HUES6 (cell line): ENCODE data around the gene DDA1.
A peak's percentile ranks its signal among the peaks of the same experiment; 100 is the strongest.

Experiments used
- H3K27ac ChIP-seq: 2 replicates; pipeline ENCODE4 v1.7.0; 2013; ENCODE audit warnings: low read depth, mild to moderate bottlenecking, low read length, inconsistent platforms
- H3K27me3 ChIP-seq: 2 replicates; pipeline ENCODE4 v1.6.1; 2013; ENCODE audit warnings: low read length; ENCODE audit not compliant: control insufficient read depth, insufficient read depth
- H3K36me3 ChIP-seq: 2 replicates; pipeline ENCODE4 v1.6.1; 2013; ENCODE audit warnings: low read length; ENCODE audit not compliant: control insufficient read depth, insufficient read depth
- H3K4me1 ChIP-seq: 2 replicates; pipeline ENCODE4 v1.6.1; 2013; ENCODE audit warnings: low read length; ENCODE audit not compliant: control insufficient read depth, insufficient read depth
- H3K4me3 ChIP-seq: 2 replicates; pipeline ENCODE4 v1.5.1; 2013; ENCODE audit warnings: low read depth, low read length
- H3K9ac ChIP-seq: one replicate; pipeline ENCODE4 v1.6.1; 2013; ENCODE audit warnings: mild to moderate bottlenecking, low read length
- H3K9me3 ChIP-seq: 2 replicates; pipeline ENCODE4 v1.6.1; 2013; ENCODE audit warnings: low read depth, low read length; ENCODE audit not compliant: control insufficient read depth, insufficient read depth

DDA1 gene

GRCh38 chr19:17333611-17334413 lies 24.4 kb downstream of the DDA1 start:
- Histone ChIP-seq H3K4me1 (peaks cover 17% of the 10 kb centered on the region), H3K27ac (no peak overlapping the region)

GRCh38 chr19:17334414-17335409 lies 25.3 kb downstream of the DDA1 start, which contains the start of gene ANO8:
Gene ANO8 (minus strand): TSS chr19:17334855. CDS start chr19:17334670, 185 bp downstream.
- no peaks in the 10 kb centered on the region for H3K36me3 ChIP-seq
- H3K9ac ChIP-seq = peak within 1 kb of the TSS; percentile 65
- peaks cover 7% of the 10 kb centered on the region; the same call in 1 of the 2 replicates for H3K27me3 ChIP-seq
- peaks cover 20% of the 10 kb centered on the region for H3K4me1 ChIP-seq
- no peak within 1 kb of the TSS for H3K27ac ChIP-seq
- peak within 1 kb of the TSS; percentile 82 for H3K4me3 ChIP-seq
- H3K9me3 ChIP-seq = no peaks in the 10 kb centered on the region

More at GRCh38 chr19:17333611-17334413, 24.4 kb downstream of the DDA1 start:
- peaks cover 15% of the 10 kb centered on the region for H3K27me3 ChIP-seq
- peak overlapping the region; percentile 65 for H3K9ac ChIP-seq
- H3K9me3 ChIP-seq = no peaks in the 10 kb centered on the region
- H3K36me3 ChIP-seq = no peaks in the 10 kb centered on the region
- H3K4me3 ChIP-seq = peak overlapping the region; percentile 82

GRCh38 chr19:17335575-17335974 lies 26.2 kb downstream of the DDA1 start:
- no peaks in the 10 kb centered on the region for H3K36me3 ChIP-seq

DNA sequence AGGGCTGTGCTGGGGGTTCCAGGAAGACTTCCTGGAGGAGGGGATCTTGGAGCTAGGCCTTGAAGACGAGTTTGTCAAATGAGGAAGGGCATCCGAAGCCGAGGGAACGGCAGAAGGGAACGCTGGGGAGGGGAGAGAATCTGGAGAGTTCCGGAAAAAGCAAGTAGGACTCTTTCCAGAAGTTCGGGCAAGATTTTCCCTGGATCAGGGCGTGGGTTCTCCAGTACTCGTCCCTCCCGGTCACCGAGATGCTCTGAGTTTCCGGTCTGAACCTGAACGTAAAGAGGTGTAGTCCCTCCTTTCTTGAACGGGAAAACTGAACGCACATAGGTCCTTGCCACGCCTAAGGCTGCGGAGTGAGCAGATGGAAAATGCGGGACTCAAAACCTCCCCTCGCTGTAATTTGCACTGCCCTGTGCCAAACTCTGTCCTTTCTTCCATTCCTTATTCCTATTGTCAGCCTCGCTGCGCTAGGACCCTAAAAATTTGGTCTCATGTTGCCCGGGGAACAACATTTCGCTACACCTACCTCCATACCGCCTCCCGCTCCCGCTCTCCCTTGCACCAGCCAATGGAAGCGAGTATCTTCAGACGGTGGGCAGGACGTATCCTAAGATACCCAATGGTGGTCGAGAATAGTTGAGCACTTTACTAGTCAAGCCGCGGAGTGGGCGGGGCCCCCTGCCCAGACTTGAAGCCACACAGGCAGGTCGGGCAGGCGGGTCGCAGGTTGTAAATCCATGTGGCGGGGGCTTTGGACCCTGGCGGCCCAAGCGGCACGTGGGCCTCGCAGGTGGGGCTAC lies 27.7 kb downstream of the DDA1 start, which contains the start of gene GTPBP3:
TSS of gene GTPBP3 (plus strand) at position 682 of the 803 bp plus-strand sequence. CDS start at position 741, 59 bp downstream.
- H3K36me3 ChIP-seq = peaks cover 5% of the 10 kb centered on the region

More at GRCh38 chr19:17335575-17335974, 26.2 kb downstream of the DDA1 start:
- H3K9ac ChIP-seq = no peak overlapping the region
- no peaks in the 10 kb centered on the region; the same call in 1 of the 2 replicates for H3K27me3 ChIP-seq
- no peaks in the 10 kb centered on the region for H3K9me3 ChIP-seq
- H3K4me3 ChIP-seq = no peak overlapping the region
- peaks cover 24% of the 10 kb centered on the region for H3K4me1 ChIP-seq
- H3K27ac ChIP-seq = no peak overlapping the region

GRCh38 chr19:17337675-17338432 lies 28.5 kb downstream of the DDA1 start:
- H3K4me3 ChIP-seq = peak overlapping the region; percentile 74
- peak overlapping the region; percentile 54; the same call in 1 of the 2 replicates for H3K27ac ChIP-seq
- no peaks in the 10 kb centered on the region for H3K9me3 ChIP-seq
- H3K4me1 ChIP-seq = peaks cover 27% of the 10 kb centered on the region
- H3K36me3 ChIP-seq = peaks cover 10% of the 10 kb centered on the region
- no peaks in the 10 kb centered on the region for H3K27me3 ChIP-seq
- H3K9ac ChIP-seq = peak overlapping the region; percentile 79

More for the DNA sequence above, 27.7 kb downstream of the DDA1 start, which contains the start of gene GTPBP3:
- Histone ChIP-seq H3K4me1 (peaks cover 27% of the 10 kb centered on the region), H3K9ac (peak within 1 kb of the TSS; percentile 79), H3K9me3 (no peaks in the 10 kb centered on the region), H3K27me3 (no peaks in the 10 kb centered on the region), H3K27ac (peak within 1 kb of the TSS; percentile 54), H3K4me3 (peak within 1 kb of the TSS; percentile 74)

- Histone ChIP-seq H3K27ac (no peak overlapping the region), H3K4me3 (peak overlapping the region; percentile 74)
Measured at GRCh38 chr19:17338433-17339078, 29.2 kb downstream of the DDA1 start.

GRCh38 chr19:17339088-17339741 lies 29.9 kb downstream of the DDA1 start:
- Histone ChIP-seq H3K4me1 (peaks cover 20% of the 10 kb centered on the region), H3K4me3 (peak overlapping the region; percentile 19; the same call in 1 of the 2 replicates), H3K36me3 (peaks cover 10% of the 10 kb centered on the region), H3K27me3 (no peaks in the 10 kb centered on the region), H3K27ac (no peak overlapping the region), H3K9ac (no peak overlapping the region), H3K9me3 (no peaks in the 10 kb centered on the region)

More at GRCh38 chr19:17338433-17339078, 29.2 kb downstream of the DDA1 start:
- no peaks in the 10 kb centered on the region for H3K9me3 ChIP-seq
- H3K4me1 ChIP-seq = peaks cover 23% of the 10 kb centered on the region
- peaks cover 10% of the 10 kb centered on the region for H3K36me3 ChIP-seq
- H3K27me3 ChIP-seq = no peaks in the 10 kb centered on the region
- peak overlapping the region; percentile 79 for H3K9ac ChIP-seq

GRCh38 chr19:17340302-17340870 lies 31.0 kb downstream of the DDA1 start:
- Histone ChIP-seq H3K4me3 (peak overlapping the region; percentile 47), H3K27ac (no peak overlapping the region), H3K9ac (no peak overlapping the region), H3K36me3 (peaks cover 10% of the 10 kb centered on the region), H3K4me1 (peaks cover 20% of the 10 kb centered on the region), H3K9me3 (no peaks in the 10 kb centered on the region), H3K27me3 (no peaks in the 10 kb centered on the region)
